ENCODE results near the gene RPL27A.

The RPL27A gene

GRCh38 chr11:8702598-8702915 is 20.0 kb downstream of the RPL27A start:
- no peak for DNase-seq

GRCh38 chr11:8704136-8704535 is 21.5 kb downstream of the RPL27A start:
- no peak for DNase-seq

DNA sequence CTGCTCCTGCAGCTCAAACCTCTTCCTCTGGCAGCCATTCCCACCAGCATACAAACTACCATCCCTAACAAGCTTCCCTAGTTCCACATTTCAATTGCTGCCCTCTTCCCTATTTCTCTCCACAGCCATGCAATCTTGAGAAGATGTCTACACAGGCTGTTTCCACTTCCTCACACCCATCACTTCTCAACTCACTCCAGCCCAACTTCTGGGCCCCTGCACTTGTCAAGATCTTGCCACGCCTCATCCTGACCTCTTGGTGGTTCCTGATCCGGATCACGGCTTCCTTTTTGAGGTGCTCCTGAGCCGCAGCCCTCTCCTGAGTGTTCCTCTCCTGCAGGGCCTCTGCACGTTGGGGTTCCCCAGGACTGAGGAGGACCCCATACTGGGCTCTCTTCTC is 22.6 kb downstream of the RPL27A start:
- no peak for DNase-seq

GRCh38 chr11:8706673-8707432 is 24.3 kb downstream of the RPL27A start:
- DNase-seq: no peak

DNA sequence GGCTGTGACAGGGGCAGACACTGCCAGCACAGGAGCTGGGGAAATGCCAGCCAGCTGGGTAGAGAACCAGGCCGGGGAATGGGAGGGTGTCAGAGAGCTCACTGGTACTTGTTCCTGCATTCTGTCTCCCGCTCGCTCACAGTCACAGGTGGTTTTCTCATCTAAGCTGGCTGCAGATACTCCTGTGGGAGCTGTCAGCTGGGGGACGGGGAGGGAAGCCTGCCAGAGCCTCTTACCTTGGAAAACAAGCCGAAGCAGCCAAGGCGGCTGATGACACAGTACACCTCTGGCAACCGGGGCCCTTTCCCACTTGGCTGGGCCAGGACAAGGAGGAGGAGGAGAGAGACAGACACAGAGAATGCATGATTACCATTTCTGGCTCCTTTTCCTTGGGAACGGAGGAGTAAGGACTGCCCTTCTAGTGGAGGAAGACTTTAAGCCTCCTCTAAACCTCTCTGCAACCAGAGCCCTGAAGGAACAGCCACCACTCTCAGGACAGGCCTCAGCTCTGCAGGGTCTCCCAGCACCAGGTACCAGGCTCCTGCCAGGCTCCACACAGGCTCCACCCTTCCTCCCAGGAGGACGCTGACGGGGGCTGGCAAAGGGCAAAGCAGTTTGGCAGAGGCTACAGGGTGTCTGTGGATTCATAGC is 25.1 kb downstream of the RPL27A start:
- no peak for DNase-seq

DNA sequence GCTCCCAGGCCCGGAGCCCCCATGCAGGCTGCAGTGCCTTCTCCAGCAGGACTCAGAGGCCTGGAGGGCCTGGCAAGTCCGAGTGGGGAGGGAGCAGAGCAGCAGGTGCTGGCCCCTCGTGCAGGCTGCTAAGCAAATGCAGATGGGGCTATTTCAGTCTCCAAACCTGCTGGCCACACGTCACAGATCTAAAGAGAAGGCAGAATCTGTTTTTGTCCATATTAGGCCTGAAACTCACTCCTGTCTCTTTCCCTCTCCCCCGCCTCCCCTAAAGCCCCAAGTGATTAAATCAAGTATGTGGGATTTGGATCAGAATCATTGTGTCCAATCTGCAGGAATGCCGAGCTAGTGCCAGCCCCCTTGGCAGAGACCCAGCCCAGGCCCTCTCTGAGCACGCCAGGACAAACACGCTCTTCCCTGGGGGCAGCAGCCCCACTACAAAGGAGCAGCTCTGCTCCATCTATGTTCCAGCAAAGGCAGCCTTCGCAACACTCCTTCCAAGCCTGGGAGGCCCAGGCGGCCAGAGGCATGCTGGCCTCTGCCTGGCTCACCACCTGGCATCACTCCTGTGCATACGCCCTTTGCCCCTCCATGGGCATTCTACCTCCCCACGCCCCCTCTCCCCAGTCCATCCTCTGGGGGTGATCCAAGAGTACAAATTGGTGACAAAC is 26.5 kb downstream of the RPL27A start:
- no peak for DNase-seq

GRCh38 chr11:8709777-8710176 is 27.2 kb downstream of the RPL27A start:
- DNase-seq: no peak

- no peak for DNase-seq
These were observed 29.4 kb downstream of the RPL27A start for GRCh38 chr11:8711895-8712442.

DNA sequence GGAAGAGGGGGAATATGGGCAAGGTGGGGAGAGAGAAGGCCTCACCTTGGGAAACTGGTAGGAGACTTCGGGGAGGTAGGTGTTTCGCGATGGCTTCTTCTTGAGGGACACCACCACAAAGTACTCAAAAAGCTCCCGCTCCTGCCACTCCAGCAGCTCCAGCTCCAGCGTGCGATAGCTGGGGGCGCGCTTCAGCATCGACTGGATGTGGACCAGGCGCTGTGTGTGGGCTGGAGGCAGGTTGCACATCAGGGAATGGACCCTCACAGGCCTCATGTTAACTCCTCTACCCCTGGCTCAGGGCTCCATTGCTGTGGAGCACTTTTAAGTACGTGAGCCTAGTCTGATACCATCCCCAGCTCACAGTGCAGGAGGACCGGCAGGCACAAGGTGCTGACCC is 29.9 kb downstream of the RPL27A start:
- no peak for DNase-seq

GRCh38 chr11:8713760-8714454 is 31.3 kb downstream of the RPL27A start:
- no peak for DNase-seq

DNA sequence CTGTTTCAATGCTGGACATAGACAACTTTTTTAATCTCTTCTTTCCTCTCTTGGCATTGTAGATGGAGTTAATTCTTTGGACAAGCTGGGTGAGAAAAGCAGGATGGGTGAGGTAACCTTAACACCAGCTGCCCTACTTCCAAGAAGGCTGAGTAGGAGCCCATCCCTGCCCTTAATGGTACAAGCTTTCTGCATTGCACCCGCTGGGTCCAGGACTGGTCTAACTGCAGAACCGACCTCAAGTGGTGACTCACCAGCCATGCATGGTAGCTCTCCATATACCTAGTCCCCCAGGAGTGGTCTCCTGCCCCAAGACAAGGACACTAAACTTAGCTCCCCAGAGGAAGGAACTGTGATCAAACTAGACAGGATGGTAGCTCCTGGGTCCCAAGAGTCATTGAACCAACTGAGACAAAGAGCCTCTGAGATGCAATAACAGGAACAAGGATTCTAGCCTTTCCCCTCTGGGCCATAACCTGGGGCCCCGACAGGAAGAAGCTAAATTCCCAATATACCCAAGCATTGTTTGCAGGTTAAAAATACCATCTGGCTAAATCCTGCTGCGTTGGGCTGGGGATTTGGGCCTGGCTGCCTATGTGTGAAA is 32.1 kb downstream of the RPL27A start:
- DNase-seq: no peak

- no peak for DNase-seq
These were observed 32.9 kb downstream of the RPL27A start for GRCh38 chr11:8715501-8715900.

- DNase-seq: no peak
These were observed 34.9 kb downstream of the RPL27A start for GRCh38 chr11:8717544-8717875.

DNA sequence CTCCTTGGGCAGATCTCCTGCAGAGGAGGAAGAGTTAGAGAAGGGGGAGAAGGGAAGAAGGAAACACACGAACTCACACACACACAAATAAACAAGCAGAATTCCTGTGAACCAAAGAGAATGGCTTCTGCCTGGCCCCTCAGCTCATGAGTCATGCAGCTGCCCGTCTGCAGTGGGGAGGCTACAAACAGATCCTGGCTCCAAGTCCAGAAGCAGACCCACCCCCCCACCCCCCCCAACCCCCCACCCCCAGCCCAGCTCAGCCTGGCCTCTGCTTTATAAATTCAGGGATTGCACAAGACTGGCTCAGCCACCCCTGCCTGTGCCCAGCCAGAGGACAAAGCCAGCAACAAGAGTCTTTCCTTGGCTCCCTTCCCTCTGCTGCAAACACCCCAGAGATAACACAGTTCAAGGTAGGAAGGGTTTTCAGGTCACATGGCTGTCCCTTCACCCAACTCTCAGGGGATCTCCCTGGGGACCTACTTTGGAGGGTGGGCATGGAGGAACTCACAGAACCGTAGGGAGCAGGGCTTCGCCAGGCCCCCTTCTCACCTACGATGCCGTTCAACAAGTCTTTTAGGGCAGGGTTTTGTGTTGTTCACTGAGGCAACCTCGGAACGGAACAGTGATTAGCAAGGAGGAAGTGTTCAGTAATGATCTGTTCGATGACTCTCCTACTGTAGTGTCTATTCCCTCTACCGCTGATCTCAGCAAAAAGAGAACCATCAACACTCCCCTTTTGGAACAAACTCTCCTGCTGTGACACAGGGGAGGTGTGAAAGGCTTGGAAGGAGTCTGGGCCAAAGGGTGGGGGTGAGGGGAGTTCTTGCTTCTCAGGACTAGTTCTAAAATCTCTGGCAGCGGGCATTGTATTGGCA is 35.5 kb downstream of the RPL27A start:
- DNase-seq: no peak

- DNase-seq: no peak
These were observed 36.6 kb downstream of the RPL27A start for GRCh38 chr11:8719211-8719649.

DNA sequence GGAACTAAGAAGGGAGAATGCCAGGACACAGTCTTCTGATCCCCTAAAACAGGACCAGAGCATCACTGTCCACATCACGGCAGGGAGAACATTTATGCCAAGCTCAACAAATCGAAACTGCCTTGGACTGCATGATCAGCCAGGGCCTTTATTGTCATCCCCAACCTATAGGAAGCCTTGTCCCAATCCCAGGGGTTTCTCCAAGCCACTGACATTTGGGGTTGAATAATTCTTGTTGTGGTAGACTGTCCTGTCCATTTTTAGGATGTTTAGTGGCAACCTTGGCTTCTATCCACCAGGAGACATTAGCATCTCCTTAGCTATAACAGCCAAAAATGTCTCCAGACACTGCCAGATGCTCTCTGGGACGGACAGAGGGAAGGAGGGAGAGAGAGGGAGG is 37.1 kb downstream of the RPL27A start:
- no peak for DNase-seq

GRCh38 chr11:8720352-8720751 is 37.8 kb downstream of the RPL27A start:
- DNase-seq: no peak

GRCh38 chr11:8720868-8721608 is 38.4 kb downstream of the RPL27A start:
- DNase-seq: no peak

GRCh38 chr11:8721609-8722500 is 39.3 kb downstream of the RPL27A start:
- DNase-seq: no peak

DNA sequence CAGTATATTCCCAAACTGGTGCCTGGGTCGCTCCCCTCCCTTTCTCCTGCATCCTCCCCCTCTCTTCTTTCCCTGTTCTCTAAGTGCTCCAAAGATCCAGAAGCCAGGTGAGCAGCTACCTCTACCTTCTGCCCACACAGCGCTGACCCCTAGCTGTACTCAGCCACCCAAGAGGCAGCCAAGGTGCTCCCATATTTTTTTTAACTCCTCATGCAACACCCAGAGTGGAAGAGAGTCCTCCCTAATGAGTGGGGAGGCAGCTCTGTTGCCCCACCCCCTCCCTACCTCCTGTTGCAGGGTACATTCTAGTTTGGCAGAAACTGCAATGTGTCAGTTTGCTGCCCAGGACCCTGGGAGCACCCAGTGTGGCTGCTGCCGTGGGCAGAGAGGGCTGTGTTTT is 40.2 kb downstream of the RPL27A start:
- DNase-seq: no peak
